HepG2 (cell line): ENCODE data around the gene ARHGAP21. TPM values are rescaled to one million over a fixed set of nuclear protein-coding genes. Genes with fewer than 3 reads are reported as not detected.

Experiments
- AFF4 ChIP-seq: sonication (generic); formaldehyde crosslinking; IDR thresholded peaks from 2 replicates; pipeline ENCODE4 v1.4.0; 2020; ENCODE audit warnings: missing genetic modification reagents
- AHDC1 ChIP-seq: sonication (generic); formaldehyde crosslinking; IDR thresholded peaks from 2 replicates; pipeline ENCODE4 v1.5.1; 2020; ENCODE audit warnings: mild to moderate bottlenecking, missing genetic modification reagents, borderline replicate concordance
- BCL6 ChIP-seq: IDR thresholded peaks from 2 replicates; pipeline ENCODE4 v1.6.1; 2016; ENCODE audit warnings: missing genetic modification reagents, missing compliant biosample characterization
- CBX1 ChIP-seq: IDR thresholded peaks from one replicate; pipeline ENCODE4 v1.6.1; 2016; ENCODE audit warnings: antibody characterized with exemption, low read depth
- E2F1 ChIP-seq: sonication (generic); formaldehyde crosslinking; IDR thresholded peaks from 2 replicates; pipeline ENCODE4 v1.5.0; 2020; ENCODE audit warnings: missing genetic modification reagents
- NRL ChIP-seq: sonication (generic); formaldehyde crosslinking; IDR thresholded peaks from 2 replicates; pipeline ENCODE4 v1.5.0; 2020; ENCODE audit warnings: missing genetic modification reagents, mild to moderate bottlenecking, moderate library complexity, borderline replicate concordance
- ZFP36L1 ChIP-seq: sonication (generic); formaldehyde crosslinking; IDR thresholded peaks from 2 replicates; pipeline ENCODE4 v1.8.0; 2022; ENCODE audit warnings: mild to moderate bottlenecking, missing genetic modification reagents, moderate library complexity
- ZNF101 ChIP-seq: sonication (generic); formaldehyde crosslinking; IDR thresholded peaks from 2 replicates; pipeline ENCODE4 v1.4.0; 2020; ENCODE audit warnings: mild to moderate bottlenecking, low read depth, missing genetic modification reagents, borderline replicate concordance
- ZNF331 ChIP-seq: sonication (generic); formaldehyde crosslinking; IDR thresholded peaks from 2 replicates; pipeline ENCODE4 v1.4.0; 2020; ENCODE audit warnings: missing genetic modification reagents
- polyA plus RNA-seq, 8 experiments: library from polyadenylated mRNA; depleted of rRNA in 3 of 8; stranded (reverse) in 7 of 8; unstranded in 1 of 8; fragments of >200 nt; fragmentation: Illumina TruSeq in 4 of 8; extraction: Trizol in 4 of 8; gene quantifications; 2 replicates each; pipeline versions ENCODE4 v1.2.1 to v1.2.3, GENCODE V29; 2011 to 2016; ENCODE audit warnings: low read depth in 4 of 8, missing spikeins in 1 of 8, mixed read lengths in 1 of 8; ENCODE audit not compliant: insufficient read depth in 1 of 8
- total RNA-seq, 5 experiments: library from RNA; depleted of rRNA; stranded (reverse); fragments of >200 nt; fragmentation: Illumina TruSeq; extraction: Trizol; gene quantifications; 2 replicates each; pipeline ENCODE4 v1.2.3, GENCODE V29; 2016; ENCODE audit warnings: low read depth in 1 of 5
- TF ChIP-seq, protein P1 (sequence below): sonication (generic); formaldehyde crosslinking; IDR thresholded peaks from 2 replicates; pipeline ENCODE4 v1.5.0; 2020; ENCODE audit warnings: mild to moderate bottlenecking, missing genetic modification reagents, borderline replicate concordance
- TF ChIP-seq, protein P2 (sequence below): IDR thresholded peaks from 2 replicates; pipeline ENCODE4 v1.6.1; 2016
- TF ChIP-seq, protein P3 (sequence below): IDR thresholded peaks from 2 replicates; pipeline ENCODE4 v1.6.1; 2018; ENCODE audit warnings: missing genetic modification reagents, mild to moderate bottlenecking, missing compliant biosample characterization
- TF ChIP-seq, protein P4 (sequence below): sonication (generic); IDR thresholded peaks from 2 replicates; pipeline ENCODE4 v1.6.1; 2016; ENCODE audit warnings: low read depth, borderline replicate concordance

Gene ARHGAP21
- total and polyA plus RNA-seq, 2 of the 13 experiments (the other 11 are each of a cell fraction or from before 2014, with no cell fraction given): 23.9 to 26.6 TPM

GRCh38 chr10:24541239-24541753 lies 182.4 kb downstream of the ARHGAP21 start (continued):
- TF ChIP-seq AHDC1 (CRISPR knock-in tag) (peak; percentile 82; the same call in 1 of the 2 replicates), ZFP36L1 (no peak), CBX1 (no peak), AFF4 (CRISPR knock-in tag) (no peak), ZNF101 (no peak), NRL (CRISPR knock-in tag) (no peak), BCL6 (CRISPR knock-in tag) (peak; percentile 68), E2F1 (CRISPR knock-in tag) (no peak), ZNF331 (CRISPR knock-in tag) (peak; percentile 81)
- TF ChIP-seq, protein P1, sequence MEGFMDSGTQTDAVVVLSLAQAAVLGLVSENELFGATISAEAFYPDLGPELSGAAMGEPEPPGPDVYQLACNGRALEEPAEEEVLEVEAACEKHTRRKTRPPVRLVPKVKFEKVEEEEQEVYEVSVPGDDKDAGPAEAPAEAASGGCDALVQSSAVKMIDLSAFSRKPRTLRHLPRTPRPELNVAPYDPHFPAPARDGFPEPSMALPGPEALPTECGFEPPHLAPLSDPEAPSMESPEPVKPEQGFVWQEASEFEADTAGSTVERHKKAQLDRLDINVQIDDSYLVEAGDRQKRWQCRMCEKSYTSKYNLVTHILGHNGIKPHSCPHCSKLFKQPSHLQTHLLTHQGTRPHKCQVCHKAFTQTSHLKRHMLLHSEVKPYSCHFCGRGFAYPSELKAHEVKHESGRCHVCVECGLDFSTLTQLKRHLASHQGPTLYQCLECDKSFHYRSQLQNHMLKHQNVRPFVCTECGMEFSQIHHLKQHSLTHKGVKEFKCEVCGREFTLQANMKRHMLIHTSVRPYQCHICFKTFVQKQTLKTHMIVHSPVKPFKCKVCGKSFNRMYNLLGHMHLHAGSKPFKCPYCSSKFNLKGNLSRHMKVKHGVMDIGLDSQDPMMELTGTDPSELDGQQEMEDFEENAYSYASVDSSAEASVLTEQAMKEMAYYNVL (CRISPR knock-in tag): 0 out of 2 replicates have a peak, but pooled peaks have one; percentile 73
- TF ChIP-seq, protein P2, sequence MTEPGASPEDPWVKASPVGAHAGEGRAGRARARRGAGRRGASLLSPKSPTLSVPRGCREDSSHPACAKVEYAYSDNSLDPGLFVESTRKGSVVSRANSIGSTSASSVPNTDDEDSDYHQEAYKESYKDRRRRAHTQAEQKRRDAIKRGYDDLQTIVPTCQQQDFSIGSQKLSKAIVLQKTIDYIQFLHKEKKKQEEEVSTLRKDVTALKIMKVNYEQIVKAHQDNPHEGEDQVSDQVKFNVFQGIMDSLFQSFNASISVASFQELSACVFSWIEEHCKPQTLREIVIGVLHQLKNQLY (CRISPR knock-in tag): peak; percentile 86; the same call in 1 of the 2 replicates
- TF ChIP-seq, protein P3, sequence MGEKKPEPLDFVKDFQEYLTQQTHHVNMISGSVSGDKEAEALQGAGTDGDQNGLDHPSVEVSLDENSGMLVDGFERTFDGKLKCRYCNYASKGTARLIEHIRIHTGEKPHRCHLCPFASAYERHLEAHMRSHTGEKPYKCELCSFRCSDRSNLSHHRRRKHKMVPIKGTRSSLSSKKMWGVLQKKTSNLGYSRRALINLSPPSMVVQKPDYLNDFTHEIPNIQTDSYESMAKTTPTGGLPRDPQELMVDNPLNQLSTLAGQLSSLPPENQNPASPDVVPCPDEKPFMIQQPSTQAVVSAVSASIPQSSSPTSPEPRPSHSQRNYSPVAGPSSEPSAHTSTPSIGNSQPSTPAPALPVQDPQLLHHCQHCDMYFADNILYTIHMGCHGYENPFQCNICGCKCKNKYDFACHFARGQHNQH: peak; percentile 83
- TF ChIP-seq, protein P4, sequence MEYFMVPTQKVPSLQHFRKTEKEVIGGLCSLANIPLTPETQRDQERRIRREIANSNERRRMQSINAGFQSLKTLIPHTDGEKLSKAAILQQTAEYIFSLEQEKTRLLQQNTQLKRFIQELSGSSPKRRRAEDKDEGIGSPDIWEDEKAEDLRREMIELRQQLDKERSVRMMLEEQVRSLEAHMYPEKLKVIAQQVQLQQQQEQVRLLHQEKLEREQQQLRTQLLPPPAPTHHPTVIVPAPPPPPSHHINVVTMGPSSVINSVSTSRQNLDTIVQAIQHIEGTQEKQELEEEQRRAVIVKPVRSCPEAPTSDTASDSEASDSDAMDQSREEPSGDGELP: peak; percentile 32; the same call in 1 of the 2 replicates
